H1 (cell line): ENCODE results near the gene CSHL1. TPM values are rescaled to one million over a fixed set of nuclear protein-coding genes. Genes with fewer than 3 reads are reported as not detected.

Experiments
- CTCF ChIA-PET: fragments of 300-600 bp; sonication (Branson Sonifier 250); formaldehyde crosslinking; loops from one replicate; lab custom pipeline; 2021; ENCODE audit not compliant: partially characterized antibody; lab: Charles Lee
- POLR2A ChIA-PET: fragments of 300-600 bp; sonication (Branson Sonifier 250); formaldehyde crosslinking; loops from one replicate; lab custom pipeline; 2021; ENCODE audit warnings: inconsistent platforms; ENCODE audit not compliant: partially characterized antibody; lab: Charles Lee
- DNase-seq, 2 experiments: peaks; one replicate each; pipeline versions ENCODE4 v3.0.0 to v3.0.0-alpha.2; 2010 to 2022; ENCODE audit warnings: low spot score in 2 of 2, low read depth in 1 of 2, mixed read lengths in 1 of 2
- FAIRE-seq: peaks from 2 replicates; lab custom pipeline; 2011; peaks lifted over from hg19 to GRCh38; lab: Jason Lieb, UNC
- H2AFZ ChIP-seq: 2 replicates; pipeline ENCODE4 v1.8.1; 2012; ENCODE audit warnings: low read length, inconsistent platforms
- H2AK5ac ChIP-seq: 2 replicates; pipeline ENCODE4 v1.6.1; 2013; ENCODE audit warnings: low read depth, low read length
- H2BK120ac ChIP-seq: replicated peaks from 2 replicates; pipeline ENCODE3; 2013; ENCODE audit warnings: low read depth, low read length, inconsistent platforms
- H2BK12ac ChIP-seq: 2 replicates; pipeline ENCODE4 v1.6.1; 2013; ENCODE audit warnings: low read depth, low read length
- H2BK15ac ChIP-seq: 2 replicates; pipeline ENCODE4 v1.6.1; 2013; ENCODE audit warnings: low read length
- H2BK20ac ChIP-seq: 2 replicates; pipeline ENCODE4 v1.6.1; 2013; ENCODE audit warnings: low read length
- H2BK5ac ChIP-seq: 2 replicates; pipeline ENCODE4 v1.6.1; 2013; ENCODE audit warnings: low read depth, low read length
- H3K14ac ChIP-seq: 2 replicates; pipeline ENCODE4 v1.6.1; 2013; ENCODE audit warnings: inconsistent platforms; ENCODE audit not compliant: insufficient read length
- H3K18ac ChIP-seq: 2 replicates; pipeline ENCODE4 v1.6.1; 2013; ENCODE audit warnings: low read length; ENCODE audit errors: extremely low read depth
- H3K23ac ChIP-seq: 2 replicates; pipeline ENCODE4 v1.6.1; 2013; ENCODE audit warnings: inconsistent platforms; ENCODE audit not compliant: insufficient read length
- H3K23me2 ChIP-seq: 2 replicates; pipeline ENCODE4 v1.6.1; 2013; ENCODE audit warnings: low read depth, low read length
- H3K27ac ChIP-seq: 2 replicates; pipeline ENCODE4 v1.6.1; 2011; ENCODE audit warnings: low read depth, low read length, inconsistent platforms
- H3K27me3 ChIP-seq, 4 experiments: replicated peaks in 1 of 4; 1 replicate in 1 of 4; 2 replicates in 3 of 4; pipeline versions ENCODE4 v1.6.1 to v1.8.1; 2011 to 2013; ENCODE audit warnings: low read length in 3 of 4, mild to moderate bottlenecking in 3 of 4, inconsistent platforms in 2 of 4, mixed read lengths in 2 of 4, moderate library complexity in 1 of 4; ENCODE audit not compliant: control insufficient read depth in 3 of 4, insufficient read depth in 3 of 4; ENCODE audit errors: extremely low read depth in 1 of 4
- H3K36me3 ChIP-seq, 4 experiments: 2 replicates each; pipeline versions ENCODE4 v1.6.1 to v1.8.1; 2011 to 2013; ENCODE audit warnings: mild to moderate bottlenecking in 4 of 4, low read length in 3 of 4, moderate library complexity in 2 of 4, control low read depth in 1 of 4, inconsistent platforms in 1 of 4; ENCODE audit not compliant: insufficient read depth in 4 of 4, control insufficient read depth in 2 of 4
- H3K4ac ChIP-seq: replicated peaks from 2 replicates; pipeline ENCODE3; 2013; ENCODE audit warnings: low read length, low read depth, mixed read lengths, inconsistent platforms; ENCODE audit not compliant: insufficient read length
- H3K4me1 ChIP-seq, 4 experiments: replicated peaks in 1 of 4; 1 replicate in 1 of 4; 2 replicates in 3 of 4; pipeline versions ENCODE4 v1.6.1 to v1.8.1; 2011 to 2013; ENCODE audit warnings: low read length in 3 of 4, inconsistent platforms in 2 of 4, mixed read lengths in 1 of 4; ENCODE audit not compliant: insufficient read depth in 4 of 4, control insufficient read depth in 3 of 4
- H3K4me2 ChIP-seq, 2 experiments: 2 replicates each; pipeline versions ENCODE4 v1.6.1 to v1.8.1; 2011 to 2013; ENCODE audit warnings: low read depth in 2 of 2, low read length in 2 of 2, control low read depth in 1 of 2, inconsistent platforms in 1 of 2, mild to moderate bottlenecking in 1 of 2; ENCODE audit not compliant: insufficient read depth in 1 of 2
- H3K4me3 ChIP-seq, 4 experiments: fragments of 200-600, 300-600 bp in 1 of 4; sonication (generic), shearing (Covaris generic), sonication (Bioruptor Twin) in 1 of 4; 2 replicates each; pipeline versions ENCODE4 v1.5.1 to v1.8.1; 2011 to 2016; ENCODE audit warnings: low read length in 4 of 4, low read depth in 3 of 4, control low read depth in 2 of 4, inconsistent platforms in 2 of 4, mild to moderate bottlenecking in 2 of 4, mixed read lengths in 1 of 4, moderate library complexity in 1 of 4; ENCODE audit not compliant: insufficient read depth in 2 of 4; ENCODE audit errors: extremely low read depth in 1 of 4
- H3K56ac ChIP-seq: replicated peaks from 2 replicates; pipeline ENCODE3; 2013; ENCODE audit warnings: low read depth, mild to moderate bottlenecking, mixed read lengths, low read length, inconsistent platforms; ENCODE audit not compliant: insufficient read length
- H3K79me1 ChIP-seq: 2 replicates; pipeline ENCODE4 v1.6.1; 2013; ENCODE audit warnings: low read depth, low read length, control low read depth
- H3K79me2 ChIP-seq, 2 experiments: 2 replicates each; pipeline versions ENCODE4 v1.6.1 to v1.8.1; 2012 to 2013; ENCODE audit warnings: low read length in 2 of 2, mild to moderate bottlenecking in 2 of 2, inconsistent platforms in 1 of 2; ENCODE audit not compliant: insufficient read depth in 2 of 2, control insufficient read depth in 1 of 2
- H3K9ac ChIP-seq, 4 experiments: replicated peaks in 1 of 4; 1 replicate in 1 of 4; 2 replicates in 3 of 4; pipeline versions ENCODE4 v1.6.1 to v1.8.1; 2011 to 2013; ENCODE audit warnings: low read depth in 3 of 4, low read length in 3 of 4, control low read depth in 2 of 4, mild to moderate bottlenecking in 2 of 4, moderate library complexity in 2 of 4, inconsistent platforms in 1 of 4; ENCODE audit errors: extremely low read depth in 1 of 4
- H3K9me3 ChIP-seq, 2 experiments: 2 replicates each; pipeline versions ENCODE4 v1.6.1 to v1.8.1; 2012 to 2013; ENCODE audit warnings: mild to moderate bottlenecking in 2 of 2, moderate library complexity in 2 of 2, control low read depth in 1 of 2, inconsistent platforms in 1 of 2, low read depth in 1 of 2, low read length in 1 of 2, mixed read lengths in 1 of 2; ENCODE audit not compliant: insufficient read depth in 2 of 2
- H4K20me1 ChIP-seq, 2 experiments: replicated peaks in 1 of 2; 2 replicates each; pipeline versions ENCODE3 to v1.8.1; 2011 to 2013; ENCODE audit warnings: inconsistent platforms in 2 of 2, low read length in 2 of 2, mild to moderate bottlenecking in 1 of 2; ENCODE audit not compliant: insufficient read depth in 2 of 2, control insufficient read depth in 1 of 2
- H4K5ac ChIP-seq: 2 replicates; pipeline ENCODE4 v1.6.1; 2013; ENCODE audit warnings: low read length, low read depth, mixed read lengths, inconsistent platforms; ENCODE audit not compliant: insufficient read length
- H4K8ac ChIP-seq: 2 replicates; pipeline ENCODE4 v1.8.0; 2013; ENCODE audit warnings: mild to moderate bottlenecking, moderate library complexity, low read length, inconsistent platforms; ENCODE audit not compliant: insufficient read depth; ENCODE audit errors: extremely low read depth
- H4K91ac ChIP-seq: replicated peaks from 2 replicates; pipeline ENCODE3; 2013; ENCODE audit warnings: low read length, mixed read lengths, inconsistent platforms; ENCODE audit not compliant: insufficient read length
- ATF3 ChIP-seq: IDR thresholded peaks from 2 replicates; pipeline ENCODE4 v1.6.1; 2011; ENCODE audit warnings: low read depth, mild to moderate bottlenecking, low read length; ENCODE audit not compliant: insufficient read depth
- CTBP2 ChIP-seq: IDR thresholded peaks from 2 replicates; pipeline ENCODE4 v1.7.0; 2011; ENCODE audit warnings: borderline replicate concordance, mild to moderate bottlenecking, moderate library complexity, mixed read lengths, low read length; ENCODE audit not compliant: insufficient read depth, insufficient read length
- JUN ChIP-seq: IDR thresholded peaks from 2 replicates; pipeline ENCODE4 v1.6.1; 2011; ENCODE audit warnings: low read depth, mild to moderate bottlenecking, improper control_type of control experiment, low read length
- KDM4A ChIP-seq: IDR thresholded peaks from one replicate; pipeline ENCODE4 v1.7.1; 2012; ENCODE audit warnings: low read depth, mild to moderate bottlenecking, moderate library complexity, low read length, inconsistent platforms; ENCODE audit not compliant: severe bottlenecking
- MAFK ChIP-seq: IDR thresholded peaks from 2 replicates; pipeline ENCODE4 v1.6.1; 2012; ENCODE audit warnings: low read depth, mild to moderate bottlenecking, improper control_type of control experiment, low read length
- NANOG ChIP-seq: IDR thresholded peaks from 2 replicates; pipeline ENCODE4 v1.6.1; 2011; ENCODE audit warnings: low read length, low read depth, mild to moderate bottlenecking, inconsistent platforms; ENCODE audit not compliant: insufficient read depth, poor library complexity, severe bottlenecking
- POLR2AphosphoS5 ChIP-seq: IDR thresholded peaks from 2 replicates; pipeline ENCODE4 v1.6.1; 2011; ENCODE audit warnings: low read depth, low read length
- RBBP5 ChIP-seq: IDR thresholded peaks from 2 replicates; pipeline ENCODE4 v1.7.1; 2012; ENCODE audit warnings: low read depth, mild to moderate bottlenecking, inconsistent platforms, low read length, moderate library complexity, borderline replicate concordance
- RNF2 ChIP-seq: fragments of 200-900, 300-1000 bp; sonication (generic); IDR thresholded peaks from 2 replicates; pipeline ENCODE4 v1.7.1; 2016; ENCODE audit warnings: borderline replicate concordance, low read depth, mild to moderate bottlenecking, antibody characterized with exemption, low read length; ENCODE audit not compliant: poor library complexity, severe bottlenecking; ENCODE audit errors: missing control alignments
- TCF12 ChIP-seq: IDR thresholded peaks from 2 replicates; pipeline ENCODE4 v1.6.1; 2011; ENCODE audit warnings: low read depth, mild to moderate bottlenecking, low read length
- ZNF274 ChIP-seq: IDR thresholded peaks from 2 replicates; pipeline ENCODE4 v1.7.0; 2012; ENCODE audit warnings: low read length, borderline replicate concordance; ENCODE audit errors: extremely low read depth
- WGBS, 2 experiments: shearing (Covaris generic) in 1 of 2; methylation state at CpG; one replicate each; pipeline versions ENCODE4 v1.1.6 to v1.1.7; 2013 to 2015; ENCODE audit warnings: low lambda C conversion rate in 2 of 2, mixed read lengths in 2 of 2, inconsistent platforms in 1 of 2, low coverage in 1 of 2, missing lambda C conversion rate in 1 of 2; ENCODE audit not compliant: insufficient replicate concordance in 2 of 2, insufficient coverage in 1 of 2, insufficient read length in 1 of 2; ENCODE audit errors: extremely low coverage in 1 of 2, missing lambda C conversion rate in 1 of 2; 5-methylcytosine and 5-hydroxymethylcytosine counted together
- polyA plus RNA-seq, 7 experiments: library from polyadenylated mRNA; depleted of rRNA in 3 of 7; stranded (reverse) in 5 of 7; unstranded in 2 of 7; fragments of >200 nt in 5 of 7; fragments of 200-250 nt in 2 of 7; gene quantifications; 1 replicate in 5 of 7; 2 replicates in 1 of 7; 4 replicates in 1 of 7; pipeline versions ENCODE4 v1.2.1 to v1.2.3, GENCODE V29; 2011 to 2013; ENCODE audit warnings: missing spikeins in 2 of 7, mixed read lengths in 2 of 7
- total RNA-seq: library from RNA; stranded (reverse); fragmentation: NEBNext Ultra II Directional; extraction: Animal tissue kit (Norgen Biotek cat#: 25700); gene quantifications from 2 replicates; pipeline ENCODE4 v1.2.1, GENCODE V29; 2021

CSHL1 gene
- total and polyA plus RNA-seq, 2 of the 8 experiments (the other 6 are each of a cell fraction or from before 2014, with no cell fraction given): not detected

GRCh38 chr17:63956296-63956920 lies 45.4 kb upstream of the CSHL1 start:
- Histone ChIP-seq H2BK120ac (no peak overlapping the region), H4K91ac (no peak overlapping the region), H3K36me3 (peaks cover 0 to 3% (median 0%) of the 10 kb centered on the region in 4 experiments; a peak in 1 of 8 replicates), H2AFZ (no peak overlapping the region), H4K8ac (no peak overlapping the region), H3K79me1 (0 out of 2 replicates have a peak, but pooled peaks cover 2% of the 10 kb centered on the region), H3K4me1 (peaks cover 0 to 10% (median 5%) of the 10 kb centered on the region in 4 experiments; a peak in 6 of 7 replicates), H3K27ac (no peak overlapping the region), H3K56ac (no peak overlapping the region), H3K79me2 (no peaks in the 10 kb centered on the region), H3K4me3 (no peak overlapping the region), H4K5ac (no peak overlapping the region), H2BK20ac (no peak overlapping the region), H2BK15ac (no peak overlapping the region), H2BK12ac (no peak overlapping the region), H3K4ac (no peak overlapping the region), H3K4me2 (no peak overlapping the region), H3K14ac (no peak overlapping the region), H2BK5ac (no peak overlapping the region), H2AK5ac (no peak overlapping the region), H3K23me2 (peaks cover 8% of the 10 kb centered on the region), H3K9me3 (no peaks in the 10 kb centered on the region), H3K9ac (no peak overlapping the region), H3K27me3 (no peaks in the 10 kb centered on the region), H4K20me1 (peaks cover 0 to 9% of the 10 kb centered on the region in 2 experiments), H3K23ac (no peak overlapping the region), H3K18ac (no peak overlapping the region)
- ChIA-PET CTCF (interaction anchor here (0.6 to 14.4 kb wide), 11 partner anchors 10 to 124 kb away, joined by 3 to 270 read pairs (median 4); partner anchors contain the start of genes CSHL1, GH1, GH2 and ICAM2), POLR2A (interaction anchor here (0.9 to 1.1 kb wide), 2 partner anchors 9 to 10 kb away, joined by 3 read pairs; no protein-coding TSS in a partner anchor)
- DNase-seq (no peak), FAIRE-seq (no peak)
- 82% methylated on average over 5 of the region's 5 CpGs; no CpG with 5 or more reads in 1 of the 2 experiments for WGBS, 2 experiments
- TF ChIP-seq ATF3 (no peak), RNF2 (no peak), MAFK (no peak), POLR2AphosphoS5 (no peak), RBBP5 (no peak), KDM4A (no peak), JUN (no peak), CTBP2 (no peak), ZNF274 (no peak), NANOG (no peak), TCF12 (no peak)
